GM12878 (cell line): ENCODE measurements around the gene CD244. TPM values are rescaled to one million over a fixed set of nuclear protein-coding genes. Genes with fewer than 3 reads are reported as not detected.
A peak's percentile ranks its signal among the peaks of the same experiment; 100 is the strongest.

Source experiments
- ATAC-seq: fragments of 200-7000 bp; cut with Tn5 transposase; 3 replicates; pipeline ENCODE4 v1.9.1; 2020; ENCODE audit warnings: mild to moderate bottlenecking, moderate library complexity
- BruUV-seq: library from RNA; stranded (reverse); fragments of 400-500 nt; replicated peaks from 2 replicates; lab custom pipeline; 2021; lab: Mats Ljungman, UMichigan
- CTCF ChIA-PET: fragments of 300-600 bp; sonication (Branson Sonifier 250); formaldehyde crosslinking; extraction: SDS; loops from one replicate; lab custom pipeline; 2021; ENCODE audit warnings: inconsistent platforms; lab: Yijun Ruan, JAX
- POLR2A ChIA-PET: fragments of 350-600 bp; formaldehyde crosslinking; extraction: SDS; loops from one replicate; lab custom pipeline; 2021; ENCODE audit warnings: inconsistent platforms; lab: Charles Lee
- RAD21 ChIA-PET: fragments of 300-600 bp; sonication (Branson Sonifier 250); formaldehyde crosslinking; loops from one replicate; lab custom pipeline; 2023; ENCODE audit warnings: antibody characterized with exemption; ENCODE audit not compliant: unreplicated experiment; lab: Charles Lee
- SMC1A ChIA-PET: fragments of 300-600 bp; sonication (Branson Sonifier 250); formaldehyde crosslinking; loops from one replicate; lab custom pipeline; 2023; ENCODE audit not compliant: unreplicated experiment, uncharacterized antibody; lab: Charles Lee
- DNase-seq: peaks from one replicate; pipeline ENCODE4 v3.0.0-alpha.2; 2011; ENCODE audit warnings: low read depth, low spot score
- FAIRE-seq: peaks from 3 replicates; lab custom pipeline; 2011; peaks lifted over from hg19 to GRCh38; lab: Jason Lieb, UNC
- H2AFZ ChIP-seq: 2 replicates; pipeline ENCODE4 v1.6.0; 2011; ENCODE audit warnings: low read depth, low read length, control low read depth; ENCODE audit not compliant: control insufficient read depth
- H3K27ac ChIP-seq: 2 replicates; pipeline ENCODE4 v1.5.1; 2011; ENCODE audit warnings: control low read depth; ENCODE audit not compliant: control insufficient read depth, insufficient read depth
- H3K27me3 ChIP-seq, 2 experiments: replicated peaks in 1 of 2; 2 replicates each; pipeline versions ENCODE4 v1.6.0 to v1.6.1; 2011; ENCODE audit warnings: low read length in 1 of 2; ENCODE audit not compliant: control insufficient read depth in 2 of 2, insufficient read depth in 2 of 2
- H3K36me3 ChIP-seq, 2 experiments: 2 replicates each; pipeline ENCODE4 v1.5.1; 2011; ENCODE audit warnings: low read length in 1 of 2; ENCODE audit not compliant: control insufficient read depth in 2 of 2, insufficient read depth in 2 of 2
- H3K4me1 ChIP-seq: 2 replicates; pipeline ENCODE4 v1.6.1; 2011; ENCODE audit warnings: mild to moderate bottlenecking, low read length, moderate library complexity, mixed read lengths; ENCODE audit not compliant: control insufficient read depth, insufficient read depth
- H3K4me2 ChIP-seq: 2 replicates; pipeline ENCODE4 v1.6.0; 2011; ENCODE audit warnings: control low read depth; ENCODE audit not compliant: control insufficient read depth, insufficient read depth
- H3K4me3 ChIP-seq: fragments of 200-600 bp; sonication (generic); 2 replicates; pipeline ENCODE4 v1.5.1; 2016
- H3K79me2 ChIP-seq: 2 replicates; pipeline ENCODE4 v1.6.0; 2011; ENCODE audit warnings: low read length; ENCODE audit not compliant: control insufficient read depth, insufficient read depth
- H3K9ac ChIP-seq: 2 replicates; pipeline ENCODE4 v1.8.0; 2011; ENCODE audit warnings: low read length, control low read depth, mixed read lengths; ENCODE audit not compliant: control insufficient read depth, insufficient read depth
- H3K9me3 ChIP-seq: replicated peaks from 3 replicates; pipeline ENCODE4 v1.5.1; 2011; ENCODE audit warnings: mild to moderate bottlenecking, low read length; ENCODE audit not compliant: control insufficient read depth, insufficient read depth
- H4K20me1 ChIP-seq: 2 replicates; pipeline ENCODE4 v1.6.0; 2011; ENCODE audit not compliant: control insufficient read depth, insufficient read depth
- E4F1 ChIP-seq: fragments of 450-650 bp; IDR thresholded peaks from 2 replicates; pipeline ENCODE4 v1.6.1; 2018; ENCODE audit warnings: borderline replicate concordance, mild to moderate bottlenecking; ENCODE audit not compliant: partially characterized antibody
- NFYB ChIP-seq: IDR thresholded peaks from 2 replicates; pipeline ENCODE4 v1.6.1; 2011; ENCODE audit warnings: low read depth, mild to moderate bottlenecking, low read length, improper control_type of control experiment, moderate library complexity; ENCODE audit not compliant: insufficient read depth
- SPI1 ChIP-seq: IDR thresholded peaks from 2 replicates; pipeline ENCODE4 v1.6.1; 2011; ENCODE audit warnings: low read depth, mild to moderate bottlenecking, low read length, moderate library complexity, borderline replicate concordance; ENCODE audit not compliant: insufficient read depth
- TCF12 ChIP-seq: IDR thresholded peaks from 2 replicates; pipeline ENCODE4 v1.6.1; 2011; ENCODE audit warnings: low read depth, mild to moderate bottlenecking, low read length
- WGBS: methylation state at CpG from one replicate; pipeline ENCODE4 v1.1.6; 2016; ENCODE audit warnings: low lambda C conversion rate; ENCODE audit not compliant: insufficient replicate concordance, insufficient coverage; ENCODE audit errors: missing lambda C conversion rate; 5-methylcytosine and 5-hydroxymethylcytosine counted together
- in situ Hi-C: fragments of 300-500 bp; cut with MboI; formaldehyde crosslinking; loops from 9 replicates; pipeline ENCODE4 v1.14.3; 2018; ENCODE audit warnings: mixed read lengths
- intact Hi-C: fragments of 100-400 bp; cut with micrococcal nuclease; formaldehyde crosslinking; loops from one replicate; pipeline ENCODE4 v1.14.2; 2022; ENCODE audit not compliant: unreplicated experiment
- polyA plus RNA-seq, 11 experiments: library from polyadenylated mRNA; depleted of rRNA in 4 of 11; unstranded in 6 of 11; stranded (reverse) in 5 of 11; fragments of >200 nt; fragmentation: Nextera tagmentation in 4 of 11; fragmentation: Illumina TruSeq in 1 of 11; extraction: Ambion mirVana in 4 of 11; extraction: Trizol in 1 of 11; gene quantifications; 1 replicate in 1 of 11; 2 replicates in 10 of 11; pipeline versions ENCODE4 v1.2.1 to v1.2.3, GENCODE V29; 2011 to 2016; ENCODE audit warnings: inconsistent platforms in 2 of 11, missing spikeins in 2 of 11, low read depth in 1 of 11
- total RNA-seq, 4 experiments: library from RNA; depleted of rRNA in 3 of 4; stranded (reverse); fragments of >200 nt in 3 of 4; fragmentation: Illumina TruSeq in 1 of 4; extraction: Trizol in 1 of 4; gene quantifications; 2 replicates each; pipeline versions ENCODE4 v1.2.1 to v1.2.3, GENCODE V29; 2013 to 2021

Gene CD244
- total and polyA plus RNA-seq, 10 of the 15 experiments (the other 5 are each of a cell fraction or from before 2014, with no cell fraction given) = 0.24 to 13.6 (median 0.73) TPM

- TF ChIP-seq SPI1 (no peak), E4F1 (no peak)
Observed at GRCh38 chr1:160911441-160911840, 48.8 kb upstream of the CD244 start (continued).

DNA sequence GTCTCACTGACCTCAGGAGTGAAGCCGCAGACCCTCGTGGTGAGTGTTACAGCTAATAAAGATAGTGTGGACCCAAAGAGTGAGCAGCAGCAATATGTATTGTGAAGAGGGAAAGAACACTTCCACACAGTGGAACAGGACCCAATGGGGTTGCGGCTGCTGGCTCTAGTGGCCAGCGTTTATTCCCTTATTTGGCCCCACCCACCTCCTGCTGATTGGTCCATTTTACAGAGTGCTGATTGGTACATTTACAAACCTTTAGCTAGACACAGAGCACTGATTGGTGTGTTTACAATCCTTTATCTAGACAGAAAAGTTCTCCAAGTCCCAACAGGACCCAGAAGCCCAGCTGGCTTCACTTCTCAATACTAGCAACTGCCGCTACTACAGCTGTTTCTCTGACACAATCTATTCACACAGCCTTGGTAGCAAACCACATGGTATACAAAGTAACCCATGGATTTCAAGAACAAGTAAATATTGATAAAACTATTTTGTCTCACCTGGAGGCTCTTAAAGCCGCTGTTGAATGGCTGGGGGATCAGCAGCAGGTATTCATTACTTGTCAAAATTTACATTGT is 47.6 kb upstream of the CD244 start:
- no peak for TF ChIP-seq TCF12
- TF ChIP-seq NFYB = peak; percentile 68
- no peak for FAIRE-seq
- CTCF ChIA-PET = interaction anchor here (1.1 kb wide), 1 partner anchor 14 kb away, joined by 3 read pairs; no protein-coding TSS in a partner anchor

More for the DNA sequence above, 47.6 kb upstream of the CD244 start:
- Histone ChIP-seq H3K4me2 (no peak overlapping the region), H4K20me1 (no peaks in the 10 kb centered on the region), H3K27ac (no peak overlapping the region), H3K4me3 (no peak overlapping the region), H3K9me3 (no peaks in the 10 kb centered on the region), H3K9ac (no peak overlapping the region), H3K27me3 (no peaks in the 10 kb centered on the region), H3K4me1 (no peaks in the 10 kb centered on the region), H3K36me3 (no peaks in the 10 kb centered on the region), H2AFZ (no peak overlapping the region), H3K79me2 (no peaks in the 10 kb centered on the region)
- no peak for ATAC-seq
- POLR2A ChIA-PET = no interaction called here
- SMC1A ChIA-PET = no interaction called here
- intact Hi-C loops (no loop called here), in situ Hi-C loops (no loop called here)
- WGBS = 49% methylated on average over 6 of the region's 6 CpGs
- RAD21 ChIA-PET = interaction anchor here (0.9 kb wide), 1 partner anchor 35 kb away, joined by 3 read pairs; no protein-coding TSS in a partner anchor
- DNase-seq = no peak
- BruUV-seq = no TSS peak
